Ascending aorta (tissue), 2 donors: Measurements from ENCODE around the gene TNIK. TPM values are rescaled to one million over a fixed set of nuclear protein-coding genes. Genes with fewer than 3 reads are reported as not detected.

Source experiments
- DNase-seq, 2 donors: peaks; one replicate each; pipeline ENCODE4 v3.0.0-alpha.2; 2019; ENCODE audit warnings: low spot score in 2 of 2
- H3K27ac ChIP-seq, 2 donors: fragments of 200-600 bp; sonication (generic); one replicate each; pipeline ENCODE4 v1.5.1; 2016 to 2017; ENCODE audit warnings: mild to moderate bottlenecking in 1 of 2
- H3K27me3 ChIP-seq: fragments of 200-600 bp; sonication (generic); one replicate; pipeline ENCODE4 v1.5.1; 2017
- H3K36me3 ChIP-seq, 2 donors: fragments of 200-600 bp; sonication (generic); one replicate each; pipeline ENCODE4 v1.5.1; 2016
- H3K4me1 ChIP-seq, 2 donors: fragments of 200-600 bp; sonication (generic); one replicate each; pipeline ENCODE4 v1.5.1; 2016 to 2017; ENCODE audit warnings: mild to moderate bottlenecking in 1 of 2
- H3K4me3 ChIP-seq, 2 donors: fragments of 200-600 bp; sonication (generic); one replicate each; pipeline ENCODE4 v1.5.1; 2016 to 2017; ENCODE audit warnings: mild to moderate bottlenecking in 1 of 2
- H3K9me3 ChIP-seq, 2 donors: fragments of 200-600 bp; sonication (generic); one replicate each; pipeline ENCODE4 v1.5.1; 2016
- CTCF ChIP-seq, 3 experiments: fragments of 200-600 bp in 2 of 3; fragments of 450-650 bp in 1 of 3; sonication (generic) in 2 of 3; IDR thresholded peaks; one replicate each; pipeline ENCODE4 v1.5.1; 2016 to 2019; ENCODE audit warnings: antibody characterized with exemption in 3 of 3, mild to moderate bottlenecking in 1 of 3, moderate library complexity in 1 of 3
- intact Hi-C: fragments of 100-400 bp; cut with DNase I; formaldehyde crosslinking; loops from one replicate; pipeline ENCODE4 v1.15.1; 2023
- total RNA-seq: library from RNA; depleted of rRNA; stranded (reverse); fragments of >200 nt; gene quantifications from one replicate; pipeline ENCODE4 v1.1.0, GENCODE V29; 2016

The TNIK gene
- total RNA-seq, 1 donor from 2014 or later, result 0.75 TPM

GRCh38 chr3:171393032-171393744 lies 67.0 kb downstream of the TNIK start:
- Histone ChIP-seq H3K27me3 (no peaks in the 10 kb centered on the region), H3K9me3 (no peaks in the 10 kb centered on the region), H3K27ac (no peak overlapping the region), H3K4me1 (no peaks in the 10 kb centered on the region), H3K4me3 (no peak overlapping the region), H3K36me3 (no peaks in the 10 kb centered on the region)
- intact Hi-C loops, result no loop called here
- no peak for DNase-seq
- no peak for TF ChIP-seq CTCF (IDR thresholded peaks at IDR 0.05)

GRCh38 chr3:171391432-171391831 lies 68.8 kb downstream of the TNIK start:
- DNase-seq, result no peak
- H3K4me1 ChIP-seq, result no peaks in the 10 kb centered on the region
- H3K4me3 ChIP-seq, result no peak overlapping the region
- H3K36me3 ChIP-seq, result no peaks in the 10 kb centered on the region
- H3K27me3 ChIP-seq, result no peaks in the 10 kb centered on the region
- H3K9me3 ChIP-seq, result no peaks in the 10 kb centered on the region
- intact Hi-C loops, result no loop called here
- no peak overlapping the region for H3K27ac ChIP-seq
- no peak for TF ChIP-seq CTCF (IDR thresholded peaks at IDR 0.05)

- Histone ChIP-seq H3K27ac (no peak overlapping the region), H3K36me3 (no peaks in the 10 kb centered on the region), H3K4me3 (no peak overlapping the region), H3K9me3 (no peaks in the 10 kb centered on the region), H3K27me3 (no peaks in the 10 kb centered on the region), H3K4me1 (no peaks in the 10 kb centered on the region)
- no peak for DNase-seq
- no peak for TF ChIP-seq CTCF (IDR thresholded peaks at IDR 0.05)
- intact Hi-C loops, result no loop called here
Measured at GRCh38 chr3:171390051-171390941, 69.9 kb downstream of the TNIK start.

- H3K27me3 ChIP-seq, result no peaks in the 10 kb centered on the region
- H3K4me3 ChIP-seq, result no peak overlapping the region
- TF ChIP-seq CTCF (IDR thresholded peaks at IDR 0.05), result no peak
- no peak overlapping the region for H3K27ac ChIP-seq
- H3K4me1 ChIP-seq, result no peaks in the 10 kb centered on the region
- no peaks in the 10 kb centered on the region for H3K36me3 ChIP-seq
- no peak for DNase-seq
- no peaks in the 10 kb centered on the region for H3K9me3 ChIP-seq
- intact Hi-C loops, result no loop called here
Measured at GRCh38 chr3:171389491-171389890, 70.7 kb downstream of the TNIK start.

GRCh38 chr3:171388527-171388926 lies 71.7 kb downstream of the TNIK start:
- no peak for DNase-seq
- intact Hi-C loops, result no loop called here
- Histone ChIP-seq H3K9me3 (no peaks in the 10 kb centered on the region), H3K27ac (no peak overlapping the region), H3K27me3 (no peaks in the 10 kb centered on the region), H3K4me3 (no peak overlapping the region), H3K4me1 (peaks cover 0 to 7% of the 10 kb centered on the region in 2 donors), H3K36me3 (no peaks in the 10 kb centered on the region)
- no peak for TF ChIP-seq CTCF (IDR thresholded peaks at IDR 0.05)
